ENCODE data around the gene TTC1. TPM values are rescaled to one million over a fixed set of nuclear protein-coding genes. Genes with fewer than 3 reads are reported as not detected.

The TTC1 gene
- total RNA-seq, 1 donor from 2014 or later: 50.3 TPM

DNA sequence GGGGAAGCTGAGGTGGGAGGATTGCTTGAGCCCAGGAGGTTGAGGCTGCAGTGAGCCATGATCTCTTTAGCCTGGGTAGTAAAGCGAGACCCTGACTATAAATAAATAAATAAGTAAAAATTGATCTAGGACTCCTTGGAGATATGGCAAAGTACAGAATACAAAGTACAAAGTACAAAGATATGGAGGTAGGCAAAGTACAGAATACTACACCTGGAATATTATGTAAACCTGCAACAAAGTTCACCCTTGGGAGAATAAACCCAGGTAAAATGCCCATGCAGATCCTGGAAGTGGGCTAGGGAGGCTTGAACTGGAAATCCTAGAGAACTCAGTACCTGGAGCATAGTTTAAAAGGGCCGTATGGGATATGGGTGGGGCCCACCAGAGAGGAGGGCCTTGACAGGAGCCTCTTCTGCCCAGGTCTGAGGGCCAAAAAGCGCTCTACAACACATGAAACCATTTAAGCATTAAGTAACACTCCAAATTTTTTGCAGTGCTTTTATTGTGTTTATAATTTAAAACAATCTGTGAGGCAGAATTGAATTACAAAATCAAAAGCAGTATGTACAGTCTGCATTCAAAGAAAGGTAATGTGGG is 20.7 kb downstream of the TTC1 start:
- H3K4me3 ChIP-seq (ENCODE audit: low read depth, low read length): no peak overlapping the region
- TF ChIP-seq, protein P1, sequence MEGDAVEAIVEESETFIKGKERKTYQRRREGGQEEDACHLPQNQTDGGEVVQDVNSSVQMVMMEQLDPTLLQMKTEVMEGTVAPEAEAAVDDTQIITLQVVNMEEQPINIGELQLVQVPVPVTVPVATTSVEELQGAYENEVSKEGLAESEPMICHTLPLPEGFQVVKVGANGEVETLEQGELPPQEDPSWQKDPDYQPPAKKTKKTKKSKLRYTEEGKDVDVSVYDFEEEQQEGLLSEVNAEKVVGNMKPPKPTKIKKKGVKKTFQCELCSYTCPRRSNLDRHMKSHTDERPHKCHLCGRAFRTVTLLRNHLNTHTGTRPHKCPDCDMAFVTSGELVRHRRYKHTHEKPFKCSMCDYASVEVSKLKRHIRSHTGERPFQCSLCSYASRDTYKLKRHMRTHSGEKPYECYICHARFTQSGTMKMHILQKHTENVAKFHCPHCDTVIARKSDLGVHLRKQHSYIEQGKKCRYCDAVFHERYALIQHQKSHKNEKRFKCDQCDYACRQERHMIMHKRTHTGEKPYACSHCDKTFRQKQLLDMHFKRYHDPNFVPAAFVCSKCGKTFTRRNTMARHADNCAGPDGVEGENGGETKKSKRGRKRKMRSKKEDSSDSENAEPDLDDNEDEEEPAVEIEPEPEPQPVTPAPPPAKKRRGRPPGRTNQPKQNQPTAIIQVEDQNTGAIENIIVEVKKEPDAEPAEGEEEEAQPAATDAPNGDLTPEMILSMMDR (conservative IDR thresholded peaks at IDR 0.05; ENCODE audit: low read depth, low read length): no peak
- DNase-seq (ENCODE audit: low read depth): no peak

DNA sequence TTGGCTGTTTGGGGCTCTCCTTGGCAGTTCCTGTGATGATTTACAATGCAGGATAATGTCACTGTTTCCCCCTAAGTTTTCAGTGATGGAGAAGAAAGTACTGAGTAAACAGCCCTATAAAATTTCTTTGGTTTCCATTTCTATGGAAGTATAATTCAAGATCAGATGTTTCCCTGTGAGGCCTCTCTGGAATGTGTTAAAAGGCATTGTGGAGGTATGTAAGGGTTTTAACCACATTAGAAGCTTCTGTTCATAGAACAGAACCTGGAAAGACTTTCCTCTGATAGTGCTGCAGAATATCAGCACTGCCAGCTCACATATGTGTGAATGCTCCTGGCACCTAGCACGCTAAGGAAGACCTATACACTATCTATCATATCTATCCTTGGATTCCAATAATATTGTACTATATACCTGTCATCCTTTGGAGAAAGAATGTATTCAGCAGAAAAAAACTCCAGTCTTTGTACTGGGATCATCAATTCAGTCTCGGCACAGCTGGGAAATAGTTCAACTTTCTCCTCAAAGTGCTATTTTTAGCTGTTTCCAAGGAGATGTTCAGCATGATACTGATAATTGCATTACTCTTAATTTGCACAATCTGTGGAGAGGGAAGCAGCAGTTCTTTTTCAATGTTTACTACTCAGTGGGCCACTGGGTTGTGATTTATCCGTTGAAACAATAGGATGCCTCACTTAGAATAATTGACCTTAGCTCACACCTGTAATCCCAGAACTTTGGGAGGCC is 21.9 kb downstream of the TTC1 start:
- TF ChIP-seq, protein P1 (conservative IDR thresholded peaks at IDR 0.05; ENCODE audit: low read depth, low read length): no peak
- H3K4me3 ChIP-seq (ENCODE audit: low read depth, low read length): no peak overlapping the region
- DNase-seq (ENCODE audit: low read depth): no peak

DNA sequence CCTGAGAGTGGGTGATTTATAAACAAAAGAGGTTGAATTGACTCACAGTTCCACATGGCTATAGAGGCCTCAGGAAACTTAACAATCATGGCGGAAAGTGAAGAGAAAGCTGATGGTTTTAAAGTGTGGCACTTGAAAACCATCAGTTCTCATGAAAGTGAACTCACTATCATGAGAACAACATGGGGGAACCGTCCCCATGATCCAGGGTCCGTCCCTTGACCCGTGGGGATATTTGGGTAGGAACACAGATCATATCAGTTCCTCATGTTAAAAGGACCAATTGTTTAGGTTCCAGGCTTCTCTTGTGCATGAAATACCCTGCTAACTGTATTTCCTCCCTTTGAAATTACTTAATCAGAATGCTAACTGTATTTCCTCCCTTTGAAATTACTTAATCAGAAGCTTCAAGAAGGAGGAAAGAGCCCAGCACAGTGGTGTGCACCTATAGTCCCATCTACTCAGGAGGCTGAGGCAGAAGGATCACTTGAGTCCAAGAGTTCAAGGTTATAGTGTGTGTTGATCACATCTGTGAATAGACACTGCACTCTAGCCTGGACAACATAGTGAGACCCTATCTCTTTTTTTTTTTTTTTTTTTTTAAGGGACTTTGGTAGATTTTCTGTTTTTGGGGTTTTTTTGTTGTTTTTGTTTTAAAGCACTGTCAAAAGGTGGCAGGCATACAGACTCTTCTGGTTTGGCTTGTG is 24.8 kb downstream of the TTC1 start:
- TF ChIP-seq, protein P1 (conservative IDR thresholded peaks at IDR 0.05; ENCODE audit: low read depth, low read length): no peak
- no peak overlapping the region for H3K4me3 ChIP-seq (ENCODE audit: low read depth, low read length)
- DNase-seq (ENCODE audit: low read depth): no peak

DNA sequence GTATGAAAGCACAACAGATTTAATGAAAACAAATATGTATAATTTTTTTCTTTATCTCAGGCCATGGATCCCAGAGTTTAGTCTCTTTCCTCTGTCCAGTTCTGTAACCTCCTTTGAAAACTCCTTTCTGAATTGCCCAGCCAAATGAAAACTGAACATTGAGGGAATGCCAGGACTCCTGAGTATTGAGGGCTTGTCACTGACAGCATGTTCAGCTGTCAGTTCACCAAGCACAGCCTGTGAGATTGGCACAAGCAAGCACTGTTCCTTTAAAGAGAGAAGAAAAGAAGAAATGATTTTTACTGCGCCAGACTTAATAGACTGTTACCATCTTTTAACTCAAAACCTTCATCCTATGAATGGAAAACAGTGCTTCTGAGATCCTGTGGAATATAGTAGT is 27.3 kb downstream of the TTC1 start:
- TF ChIP-seq, protein P1 (conservative IDR thresholded peaks at IDR 0.05; ENCODE audit: low read depth, low read length): no peak
- H3K4me3 ChIP-seq (ENCODE audit: low read depth, low read length): no peak overlapping the region
- DNase-seq (ENCODE audit: low read depth): no peak

DNA sequence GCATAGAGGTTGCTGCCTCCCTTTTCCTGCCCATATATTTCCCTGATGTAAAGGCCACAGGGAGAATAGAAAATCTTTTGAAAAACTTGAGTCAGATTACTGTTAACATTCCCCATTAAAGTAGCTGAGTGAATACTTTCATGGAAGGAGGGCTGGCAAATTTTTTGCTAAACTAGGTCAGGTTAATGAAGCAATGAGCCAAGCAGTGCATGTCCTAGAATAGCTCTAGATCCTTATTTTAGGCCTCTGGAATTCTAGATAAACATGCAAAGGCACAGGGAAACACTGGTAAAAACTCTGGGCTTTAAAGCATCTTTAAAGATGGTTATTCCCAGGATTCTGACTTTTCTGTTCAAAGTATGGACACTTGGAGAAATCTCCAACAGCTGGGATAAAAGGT is 27.9 kb downstream of the TTC1 start:
- no peak for DNase-seq (ENCODE audit: low read depth)
- TF ChIP-seq, protein P1 (conservative IDR thresholded peaks at IDR 0.05; ENCODE audit: low read depth, low read length): no peak
- no peak overlapping the region for H3K4me3 ChIP-seq (ENCODE audit: low read depth, low read length)

DNA sequence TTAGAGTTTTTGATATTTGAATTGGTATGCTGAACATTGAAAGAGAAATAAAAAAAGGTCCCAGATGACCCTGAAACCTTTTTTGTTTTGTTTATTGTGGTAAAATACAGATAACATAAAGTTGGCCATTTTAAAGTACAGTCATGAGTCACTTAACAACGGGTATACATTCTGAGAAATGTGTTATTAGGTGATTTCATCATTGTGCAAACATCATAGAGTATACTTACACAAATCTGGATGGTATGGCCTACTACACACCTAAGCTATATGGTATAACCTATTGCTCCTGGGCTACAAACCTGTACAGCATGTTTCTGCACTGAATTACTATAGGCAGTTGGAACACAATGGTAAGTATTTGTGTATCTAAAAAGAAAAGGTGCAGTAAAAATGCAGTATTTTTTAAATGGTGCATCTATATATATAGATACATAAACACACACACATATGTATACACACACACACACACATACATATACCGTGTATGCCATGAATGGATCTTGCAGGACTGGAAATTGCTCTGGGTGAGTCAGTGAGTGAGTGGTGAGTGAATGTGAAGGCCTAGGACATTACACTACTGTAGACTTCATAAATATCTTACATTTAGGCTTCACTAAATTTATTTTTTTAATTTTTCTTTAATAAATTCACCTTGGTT is 31.0 kb downstream of the TTC1 start:
- TF ChIP-seq, protein P1 (conservative IDR thresholded peaks at IDR 0.05; ENCODE audit: low read depth, low read length): no peak
- no peak for DNase-seq (ENCODE audit: low read depth)
- no peak overlapping the region for H3K4me3 ChIP-seq (ENCODE audit: low read depth, low read length)
